Eye (tissue), 1 donor: Measurements from ENCODE around the gene CCDC17.
"Not testable (repeated sequence)": the region's sequence is repeated elsewhere in the genome, so short reads cannot be mapped to it uniquely, and the experiment has no call there.

Experiments used
- DNase-seq: peaks from one replicate; pipeline ENCODE4 v3.0.0-alpha.2; 2015

The CCDC17 gene

GRCh38 chr1:45621895-45622523, 1.8 kb downstream of the CCDC17 start:
- DNase-seq = peak; percentile 31

DNA sequence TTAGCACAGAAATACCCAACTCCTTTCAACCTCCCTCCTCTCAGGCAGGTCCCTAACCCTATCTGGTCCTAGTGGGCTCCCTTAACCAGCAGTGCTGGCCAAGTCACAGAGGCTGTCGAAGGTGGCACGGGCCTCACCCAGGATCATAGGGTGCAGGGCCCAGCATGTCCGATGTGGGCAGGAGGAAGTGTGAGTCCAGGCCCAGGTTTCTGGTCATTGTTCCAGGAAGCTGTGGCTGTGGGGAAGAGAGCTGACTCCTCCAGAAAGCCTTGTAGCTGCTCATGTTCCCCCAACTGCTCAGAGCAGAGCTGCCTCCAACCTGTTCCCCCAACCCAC, 2.4 kb downstream of the CCDC17 start:
- DNase-seq = peak; percentile 8

- peak; percentile 6 for DNase-seq
Measured at GRCh38 chr1:45620588-45621500, 3.0 kb downstream of the CCDC17 start.

GRCh38 chr1:45619149-45619921, 4.5 kb downstream of the CCDC17 start:
- no peak for DNase-seq

DNA sequence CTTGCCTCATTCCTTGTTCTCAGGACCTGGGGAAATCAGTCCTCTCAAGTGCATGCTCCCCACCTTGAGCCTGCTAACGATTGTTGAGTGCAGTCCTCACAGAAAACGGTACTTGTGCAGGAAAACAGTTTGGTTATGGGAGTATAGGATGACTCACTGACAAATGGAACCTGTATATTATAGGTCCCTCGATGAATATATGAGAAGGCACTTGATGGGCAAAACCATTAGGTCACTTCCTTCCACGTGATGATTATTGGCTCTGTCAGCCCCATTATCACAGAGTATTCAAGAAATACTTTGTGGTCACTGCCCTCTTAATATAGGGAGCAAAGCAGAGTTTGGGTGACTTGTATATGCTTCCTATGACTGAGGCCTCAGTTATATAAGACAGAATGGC, 6.2 kb downstream of the CCDC17 start:
- no peak for DNase-seq

DNA sequence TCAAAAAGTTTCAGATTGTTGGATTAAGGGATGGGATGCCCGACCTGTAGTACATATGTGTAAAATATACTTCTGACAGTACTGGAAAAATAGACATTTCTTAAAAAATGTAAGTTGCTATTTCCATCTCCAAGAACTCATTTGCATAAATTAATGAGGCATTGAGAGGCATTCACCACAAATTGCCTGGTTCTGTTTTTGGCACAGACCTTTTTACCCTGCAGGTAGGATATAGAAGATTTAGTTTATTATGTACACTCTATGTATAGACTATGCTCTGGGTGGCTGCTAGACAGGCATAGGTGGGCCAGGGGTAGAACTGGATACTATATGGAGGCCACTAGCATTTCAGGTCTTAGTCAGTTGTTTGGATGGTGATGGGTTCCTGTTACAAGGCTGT, 8.0 kb downstream of the CCDC17 start:
- no peak for DNase-seq

DNA sequence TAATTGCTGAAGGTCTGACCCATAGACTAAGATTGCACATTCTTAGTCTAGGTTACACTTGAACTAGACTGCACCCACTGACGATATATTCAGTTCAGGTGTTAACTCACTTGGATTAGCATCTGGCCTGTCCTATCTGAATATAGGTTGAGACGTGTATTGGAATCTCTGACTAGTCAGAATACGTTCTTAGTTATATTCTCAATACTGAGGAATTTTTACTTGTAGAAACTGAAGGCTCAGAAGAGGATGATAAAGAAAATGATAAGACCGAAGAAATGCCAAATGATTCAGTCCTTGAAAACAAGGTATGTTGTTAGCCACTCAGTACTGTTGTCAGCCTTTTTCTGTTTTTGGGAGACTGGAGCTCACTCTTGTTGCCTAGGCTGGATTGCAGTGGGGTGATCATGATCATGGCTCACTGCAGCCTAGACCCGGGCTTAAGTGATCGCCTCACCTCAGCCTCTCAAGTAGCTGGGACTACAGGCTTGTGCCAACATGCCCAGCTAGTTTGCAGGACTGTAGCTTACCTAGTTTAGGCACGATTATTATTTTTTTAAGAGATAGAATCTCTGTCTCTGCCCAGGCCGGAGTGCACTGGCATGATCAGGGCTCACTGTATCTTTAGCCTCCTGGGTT, 10.8 kb downstream of the CCDC17 start:
- no peak for DNase-seq

DNA sequence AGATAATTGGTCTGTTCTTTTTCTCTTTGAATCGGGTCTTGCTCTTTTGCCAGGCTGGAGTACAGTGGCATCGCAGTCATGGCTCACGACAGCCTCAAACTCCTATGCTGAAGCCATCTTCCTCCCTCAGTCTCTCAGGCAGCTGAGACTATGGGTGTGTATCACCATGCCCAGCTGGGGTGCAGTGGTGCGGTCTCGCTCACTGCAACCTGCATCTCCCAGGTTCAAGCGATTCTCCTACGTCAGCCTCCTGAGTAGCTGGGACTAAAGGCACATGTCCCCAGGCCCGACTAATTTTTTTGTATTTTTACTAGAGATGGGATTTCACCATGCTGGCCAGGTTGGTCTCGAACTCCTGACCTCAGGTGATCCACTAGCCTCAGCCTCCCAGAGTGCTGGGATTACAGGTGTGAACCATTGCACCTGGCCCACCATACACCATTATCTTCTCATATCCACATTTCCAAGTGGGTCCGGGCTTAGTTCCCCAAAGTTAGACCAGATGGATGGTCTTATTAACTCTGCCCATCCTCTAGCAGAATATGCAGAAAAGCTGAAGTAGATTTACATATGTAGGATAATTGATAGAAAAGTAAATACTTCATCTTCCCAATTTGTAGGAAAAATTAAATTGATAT, 13.1 kb downstream of the CCDC17 start:
- no peak for DNase-seq

GRCh38 chr1:45608175-45609156, 15.4 kb downstream of the CCDC17 start:
- DNase-seq = no peak

DNA sequence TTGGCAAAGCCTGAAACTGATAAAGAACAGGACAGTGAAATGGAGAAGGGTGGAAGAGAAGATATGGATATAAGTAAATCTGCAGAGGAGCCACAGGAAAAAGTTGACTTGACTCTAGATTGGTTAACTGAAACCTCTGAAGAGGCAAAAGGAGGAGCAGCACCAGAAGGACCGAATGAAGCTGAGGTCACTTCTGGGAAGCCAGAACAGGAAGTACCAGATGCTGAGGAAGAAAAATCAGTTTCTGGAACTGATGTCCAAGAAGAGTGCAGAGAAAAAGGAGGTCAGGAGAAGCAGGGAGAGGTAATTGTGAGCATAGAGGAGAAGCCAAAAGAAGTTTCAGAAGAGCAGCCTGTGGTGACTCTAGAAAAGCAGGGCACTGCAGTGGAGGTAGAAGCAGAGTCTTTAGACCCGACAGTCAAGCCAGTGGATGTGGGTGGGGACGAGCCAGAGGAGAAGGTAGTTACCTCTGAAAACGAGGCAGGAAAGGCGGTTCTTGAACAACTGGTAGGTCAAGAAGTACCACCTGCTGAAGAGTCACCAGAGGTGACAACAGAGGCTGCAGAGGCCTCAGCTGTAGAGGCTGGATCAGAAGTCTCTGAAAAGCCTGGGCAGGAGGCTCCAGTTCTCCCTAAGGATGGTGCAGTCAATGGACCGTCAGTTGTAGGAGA, 16.3 kb downstream of the CCDC17 start:
- DNase-seq = no peak

DNA sequence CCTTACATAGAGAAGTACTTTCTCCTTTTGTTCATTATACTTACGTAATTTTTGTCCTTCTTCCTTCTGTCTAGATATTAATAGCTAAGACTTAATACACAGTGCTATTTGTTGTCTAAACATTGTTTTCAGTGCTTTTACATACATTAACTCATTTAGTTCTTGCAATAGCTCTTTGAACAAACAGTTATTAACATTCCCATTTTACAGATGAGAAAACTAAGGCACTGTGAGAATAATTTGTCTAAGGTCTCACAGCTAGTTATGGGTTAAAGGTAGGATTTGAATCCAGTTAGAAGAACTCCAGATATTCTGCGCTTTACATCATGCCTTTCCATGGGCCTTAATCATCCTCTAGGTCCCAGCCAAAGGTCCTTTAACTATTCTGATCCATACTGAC, 19.6 kb downstream of the CCDC17 start:
- no peak for DNase-seq

GRCh38 chr1:45596765-45597164, 27.1 kb downstream of the CCDC17 start:
- DNase-seq = not testable (repeated sequence)

DNA sequence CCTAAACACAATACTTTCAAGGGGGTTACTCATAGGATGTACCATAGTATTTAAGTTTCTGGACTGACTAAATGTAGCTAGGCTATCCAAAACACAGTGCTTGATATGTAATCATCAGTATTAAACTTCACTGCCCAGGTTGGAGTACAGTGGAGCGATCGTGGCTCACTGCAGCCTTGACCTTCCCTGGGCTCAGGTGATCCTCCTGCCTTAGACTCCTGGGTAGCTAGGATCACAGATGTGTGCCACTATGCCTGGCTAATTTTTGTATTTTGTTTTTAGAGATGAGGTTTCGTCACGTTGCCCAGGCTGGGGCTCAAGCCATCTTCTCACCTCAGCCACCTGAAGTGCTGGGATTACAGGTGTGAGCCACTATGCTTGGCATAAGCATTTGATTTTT, 29.4 kb downstream of the CCDC17 start:
- no peak for DNase-seq

DNA sequence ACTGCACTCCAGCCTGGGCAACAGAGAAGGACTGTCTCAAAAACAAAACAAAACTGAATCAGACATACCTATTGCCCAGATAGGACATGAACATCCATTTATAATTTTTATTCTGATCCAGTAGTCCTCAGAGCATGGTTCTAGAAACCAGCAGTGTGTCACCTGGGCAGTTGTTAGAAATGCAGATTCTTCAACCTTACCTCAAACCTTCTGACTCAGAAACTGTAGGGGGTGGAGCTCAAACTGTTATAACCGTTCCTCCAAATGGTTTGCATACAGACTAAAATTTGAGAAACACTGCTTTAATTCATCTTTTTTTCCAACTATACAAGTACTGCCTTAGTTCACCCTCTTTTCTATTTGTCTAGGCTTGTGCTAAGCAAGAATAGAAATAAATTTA, 34.0 kb downstream of the CCDC17 start:
- DNase-seq = no peak

DNA sequence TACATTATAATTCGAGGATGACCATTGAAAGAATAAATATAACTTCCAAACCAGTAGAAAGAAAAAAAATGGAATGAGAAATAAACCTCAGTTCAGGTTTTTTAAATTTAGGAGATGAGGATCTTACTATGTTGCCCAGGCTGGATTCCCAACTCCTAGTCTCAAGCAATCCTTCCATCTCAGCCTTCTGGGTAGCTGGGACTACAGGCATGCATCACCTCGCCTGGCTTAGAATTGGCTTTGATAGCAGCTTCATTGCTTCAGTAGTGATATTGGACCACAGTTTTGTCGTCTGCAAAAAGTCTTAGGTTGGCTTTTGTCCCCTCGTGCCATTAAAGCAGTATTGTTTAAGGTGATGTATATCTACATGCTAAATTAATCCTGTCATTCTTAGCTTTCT, 37.1 kb downstream of the CCDC17 start:
- no peak for DNase-seq

DNA sequence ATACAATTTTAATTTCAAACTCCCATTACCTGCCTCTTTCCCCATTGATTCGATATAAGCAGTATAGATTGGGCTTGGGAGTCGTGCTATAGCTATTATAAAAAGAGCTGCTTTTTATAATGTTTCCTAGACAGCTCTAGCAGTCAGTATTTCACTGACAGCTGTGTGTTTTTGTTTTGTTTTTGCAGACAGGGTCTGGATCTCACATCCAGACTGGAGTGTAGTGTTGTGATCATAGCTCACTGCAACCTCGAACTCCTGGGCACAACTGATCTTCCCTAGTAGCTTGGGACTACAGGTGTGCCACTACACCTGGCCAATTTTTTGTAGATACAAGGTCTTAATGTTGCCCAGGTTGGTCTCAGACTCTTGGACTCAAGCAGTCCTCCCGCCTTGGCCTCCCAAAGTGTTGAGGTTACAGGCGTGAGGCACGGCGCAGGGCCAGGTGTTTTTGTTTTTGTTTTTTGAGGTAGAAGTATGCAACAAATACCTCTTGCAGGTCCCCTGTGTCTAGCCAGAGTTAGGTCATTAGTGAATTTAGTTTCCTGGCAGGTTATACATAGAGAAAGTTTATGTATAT, 38.3 kb downstream of the CCDC17 start:
- DNase-seq = peak; percentile 16

DNA sequence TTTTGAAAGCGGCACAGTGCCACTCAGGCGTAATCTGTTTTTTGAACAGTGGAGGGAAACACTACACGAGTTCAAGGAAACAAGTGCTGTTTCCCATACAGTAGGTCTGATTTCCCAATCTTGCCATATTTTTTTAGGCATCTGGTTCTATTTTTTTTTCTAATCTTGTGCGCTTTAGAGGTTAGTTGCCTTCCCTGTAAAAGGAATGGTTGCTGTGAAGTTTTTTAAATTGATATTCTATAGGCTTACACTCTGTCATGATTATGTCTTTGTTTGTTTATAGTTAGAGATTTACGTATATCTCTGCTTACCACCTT, 38.8 kb downstream of the CCDC17 start:
- no peak for DNase-seq

- DNase-seq = peak; percentile 98
Measured at GRCh38 chr1:45584351-45585109, 39.3 kb downstream of the CCDC17 start.

DNA sequence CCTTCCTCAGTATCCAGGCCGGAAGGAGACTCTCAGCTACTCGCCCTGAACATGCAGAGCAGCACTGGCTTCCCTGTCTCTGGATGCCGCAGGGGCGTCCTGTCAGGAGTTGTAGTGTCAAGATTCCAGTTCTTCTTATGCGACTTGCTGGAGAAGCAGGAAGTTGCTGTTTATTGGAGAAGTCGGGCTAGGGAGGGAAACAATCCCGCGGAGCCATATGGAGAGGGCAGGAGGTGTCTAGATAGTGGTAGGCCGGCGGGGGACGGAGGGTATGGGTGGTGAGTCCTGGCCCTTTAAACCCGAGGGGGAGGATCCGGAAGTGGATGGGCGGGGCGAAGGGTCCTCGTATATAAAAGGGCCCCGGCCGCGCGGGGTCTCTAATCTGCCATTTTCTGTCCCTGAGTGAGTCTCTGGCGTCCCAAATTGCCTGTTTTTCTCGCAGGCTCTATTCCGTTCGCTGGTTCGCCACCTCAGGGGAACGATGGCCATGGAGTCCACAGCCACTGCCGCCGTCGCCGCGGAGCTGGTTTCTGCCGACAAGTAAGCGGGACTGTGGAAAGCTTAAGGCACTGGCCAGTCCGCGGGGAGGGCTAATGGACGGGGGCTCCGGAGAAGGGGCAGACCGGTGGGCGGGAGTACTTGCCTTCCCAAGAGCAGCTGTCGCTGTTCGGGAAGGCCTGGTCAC, 40.0 kb downstream of the CCDC17 start, which contains the start of gene NASP:
NASP (plus strand) TSS at position 376 of the 685 bp plus-strand sequence; CDS start at position 482, 106 bp downstream.
- DNase-seq = peak; percentile 99
